Calu3 (cell line): Measurements from ENCODE around the gene WDR74. TPM values are rescaled to one million over a fixed set of nuclear protein-coding genes. Genes with fewer than 3 reads are reported as not detected.
A peak's percentile ranks its signal among the peaks of the same experiment; 100 is the strongest.
"Not testable (repeated sequence)": the region's sequence is repeated elsewhere in the genome, so short reads cannot be mapped to it uniquely, and the experiment has no call there.

Experiments used
- BruUV-seq: library from RNA; stranded (reverse); fragments of 400-500 nt; replicated peaks from 2 replicates; lab custom pipeline; 2021; lab: Mats Ljungman, UMichigan
- CTCF ChIA-PET: fragments of 300-600 bp; sonication (Branson Sonifier 250); formaldehyde crosslinking; loops from one replicate; lab custom pipeline; 2022; ENCODE audit warnings: antibody characterized with exemption; lab: Charles Lee
- DNase-seq: peaks from one replicate; pipeline ENCODE4 v3.0.0; 2022
- H3K27ac Mint-ChIP-seq: one replicate; pipeline ENCODE4 v1.8.0; 2022; ENCODE audit warnings: mixed read lengths; ENCODE audit not compliant: unreplicated experiment
- H3K27me3 Mint-ChIP-seq: one replicate; pipeline ENCODE4 v1.8.0; 2022; ENCODE audit warnings: mixed read lengths; ENCODE audit not compliant: unreplicated experiment
- H3K36me3 Mint-ChIP-seq: one replicate; pipeline ENCODE4 v1.8.0; 2022; ENCODE audit warnings: mild to moderate bottlenecking, moderate library complexity, mixed read lengths; ENCODE audit not compliant: insufficient read depth, unreplicated experiment
- H3K4me1 Mint-ChIP-seq: one replicate; pipeline ENCODE4 v1.8.0; 2022; ENCODE audit warnings: mild to moderate bottlenecking, low read depth, mixed read lengths; ENCODE audit not compliant: unreplicated experiment
- H3K4me3 Mint-ChIP-seq: one replicate; pipeline ENCODE4 v1.8.0; 2022; ENCODE audit warnings: mild to moderate bottlenecking, low read depth, moderate library complexity, mixed read lengths; ENCODE audit not compliant: unreplicated experiment
- H3K9me3 Mint-ChIP-seq: one replicate; pipeline ENCODE4 v1.8.0; 2022; ENCODE audit warnings: low read depth, mixed read lengths; ENCODE audit not compliant: unreplicated experiment
- intact Hi-C: fragments of 100-400 bp; cut with micrococcal nuclease; formaldehyde crosslinking; loops from one replicate; pipeline ENCODE4 v1.10.0; 2022; ENCODE audit not compliant: unreplicated experiment
- total RNA-seq: library from RNA; stranded (reverse); gene quantifications from 2 replicates; pipeline ENCODE4 v1.2.3, GENCODE V29; 2022
- TF ChIP-seq, protein P1 (sequence below): fragments of 200-600 bp; IDR thresholded peaks from one replicate; pipeline ENCODE4 v1.8.0; 2022; ENCODE audit warnings: antibody characterized with exemption; ENCODE audit not compliant: unreplicated experiment

WDR74 gene
- total RNA-seq, 1 experiment from 2014 or later: 87.7 TPM

DNA sequence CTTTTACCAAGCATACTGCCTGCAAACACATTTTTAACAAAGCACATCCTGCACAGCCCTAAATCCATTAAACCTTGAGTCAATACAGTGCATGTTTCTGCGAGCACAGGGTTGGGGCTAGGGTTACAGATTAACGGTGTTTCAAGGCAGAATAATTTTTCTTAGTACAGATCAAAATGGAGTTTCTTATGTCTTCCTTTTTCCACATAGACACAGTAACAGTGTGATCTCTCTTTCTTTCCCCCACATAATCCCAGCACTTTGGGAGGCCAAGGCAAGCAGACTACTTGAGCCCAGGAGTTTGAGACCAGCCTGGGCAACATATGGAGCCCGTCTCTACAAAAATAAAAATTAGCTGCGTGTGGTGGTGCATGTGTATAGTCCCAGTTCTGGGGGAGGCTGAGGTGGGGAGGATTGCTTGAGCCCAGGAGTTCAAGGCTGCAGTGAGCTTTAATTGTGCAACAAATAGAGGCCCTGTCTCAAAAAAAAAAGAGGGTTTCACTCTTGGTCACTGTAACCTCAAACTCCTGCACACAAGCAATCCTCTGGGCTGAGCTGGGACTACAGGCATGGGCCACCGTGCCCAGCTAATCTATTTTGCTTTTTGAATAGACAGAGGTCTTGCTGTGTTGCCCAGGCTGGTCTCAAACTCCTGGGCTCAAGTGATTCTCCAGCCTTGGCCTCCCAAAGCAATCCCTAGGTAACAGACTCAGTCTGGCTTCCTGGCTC lies 21.6 kb upstream of the WDR74 start:
- BruUV-seq: no TSS peak
- TF ChIP-seq, protein P1, sequence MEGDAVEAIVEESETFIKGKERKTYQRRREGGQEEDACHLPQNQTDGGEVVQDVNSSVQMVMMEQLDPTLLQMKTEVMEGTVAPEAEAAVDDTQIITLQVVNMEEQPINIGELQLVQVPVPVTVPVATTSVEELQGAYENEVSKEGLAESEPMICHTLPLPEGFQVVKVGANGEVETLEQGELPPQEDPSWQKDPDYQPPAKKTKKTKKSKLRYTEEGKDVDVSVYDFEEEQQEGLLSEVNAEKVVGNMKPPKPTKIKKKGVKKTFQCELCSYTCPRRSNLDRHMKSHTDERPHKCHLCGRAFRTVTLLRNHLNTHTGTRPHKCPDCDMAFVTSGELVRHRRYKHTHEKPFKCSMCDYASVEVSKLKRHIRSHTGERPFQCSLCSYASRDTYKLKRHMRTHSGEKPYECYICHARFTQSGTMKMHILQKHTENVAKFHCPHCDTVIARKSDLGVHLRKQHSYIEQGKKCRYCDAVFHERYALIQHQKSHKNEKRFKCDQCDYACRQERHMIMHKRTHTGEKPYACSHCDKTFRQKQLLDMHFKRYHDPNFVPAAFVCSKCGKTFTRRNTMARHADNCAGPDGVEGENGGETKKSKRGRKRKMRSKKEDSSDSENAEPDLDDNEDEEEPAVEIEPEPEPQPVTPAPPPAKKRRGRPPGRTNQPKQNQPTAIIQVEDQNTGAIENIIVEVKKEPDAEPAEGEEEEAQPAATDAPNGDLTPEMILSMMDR: no peak
- Mint-ChIP-seq H3K9me3 (no peaks in the 10 kb centered on the region), H3K36me3 (peaks cover 40% of the 10 kb centered on the region), H3K4me3 (no peak overlapping the region), H3K27me3 (no peaks in the 10 kb centered on the region), H3K27ac (peak overlapping the region; percentile 12), H3K4me1 (peaks cover 30% of the 10 kb centered on the region)
- DNase-seq: no peak
- intact Hi-C loops: no loop called here
- CTCF ChIA-PET: interaction anchor here (0.6 to 0.9 kb wide), 4 partner anchors 8 to 119 kb away, joined by 3 to 5 read pairs (median 4); no protein-coding TSS in a partner anchor

DNA sequence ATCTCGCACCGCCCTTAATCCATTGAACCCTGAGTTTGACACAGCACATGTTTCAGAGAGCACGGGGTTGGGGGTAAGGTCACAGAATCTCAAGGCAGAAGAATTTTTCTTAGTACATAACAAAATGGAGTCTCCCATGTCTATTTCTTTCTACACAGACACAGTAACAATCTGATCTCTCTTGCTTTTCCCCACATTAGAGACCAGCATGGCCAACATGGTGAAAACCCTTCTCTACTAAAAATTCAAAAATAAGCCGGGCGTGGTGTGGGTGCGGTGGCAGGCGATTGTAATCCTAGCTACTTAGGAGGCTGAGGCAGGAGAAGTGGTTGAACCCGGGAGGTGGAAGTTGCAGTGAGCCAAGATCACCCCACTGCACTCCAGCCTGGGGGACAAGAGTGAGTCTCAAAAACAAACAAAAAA lies 19.9 kb upstream of the WDR74 start:
- H3K4me3 Mint-ChIP-seq, DNase-seq, H3K9me3 Mint-ChIP-seq, BruUV-seq, H3K27me3 Mint-ChIP-seq, intact Hi-C loops, CTCF ChIA-PET, H3K27ac Mint-ChIP-seq: not testable (repeated sequence)
- peaks cover 52% of the 10 kb centered on the region for H3K36me3 Mint-ChIP-seq
- H3K4me1 Mint-ChIP-seq: peaks cover 23% of the 10 kb centered on the region

DNA sequence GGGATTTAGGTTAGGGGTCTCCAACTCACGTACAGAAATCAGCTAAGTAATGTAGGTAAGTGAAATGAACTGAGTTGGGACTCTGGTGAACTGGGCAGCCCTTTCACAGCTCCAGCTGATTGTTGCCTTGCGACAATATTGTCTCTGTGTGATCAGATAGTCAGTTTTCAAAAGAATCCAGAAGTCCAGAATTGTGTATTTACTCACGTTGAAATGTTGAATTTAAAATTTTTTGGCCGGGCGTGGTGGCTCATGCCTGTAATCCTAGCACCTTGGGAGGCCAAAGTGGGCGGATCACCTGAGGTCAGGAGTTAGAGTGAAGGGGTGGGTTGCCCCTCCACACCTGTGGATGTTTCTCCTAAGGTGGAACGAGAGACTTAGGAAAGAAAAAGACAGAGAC lies 18.8 kb upstream of the WDR74 start:
- no TSS peak for BruUV-seq
- TF ChIP-seq, protein P1: no peak
- H3K36me3 Mint-ChIP-seq: peaks cover 63% of the 10 kb centered on the region
- H3K4me3 Mint-ChIP-seq: peak overlapping the region; percentile 61
- intact Hi-C loops: no loop called here
- no peaks in the 10 kb centered on the region for H3K9me3 Mint-ChIP-seq
- DNase-seq: no peak
- H3K27ac Mint-ChIP-seq: peak overlapping the region; percentile 21
- no peaks in the 10 kb centered on the region for H3K27me3 Mint-ChIP-seq
- peaks cover 33% of the 10 kb centered on the region for H3K4me1 Mint-ChIP-seq
- CTCF ChIA-PET: interaction anchor here (1.0 kb wide), 1 partner anchor 72 kb away, joined by 3 read pairs; no protein-coding TSS in a partner anchor

DNA sequence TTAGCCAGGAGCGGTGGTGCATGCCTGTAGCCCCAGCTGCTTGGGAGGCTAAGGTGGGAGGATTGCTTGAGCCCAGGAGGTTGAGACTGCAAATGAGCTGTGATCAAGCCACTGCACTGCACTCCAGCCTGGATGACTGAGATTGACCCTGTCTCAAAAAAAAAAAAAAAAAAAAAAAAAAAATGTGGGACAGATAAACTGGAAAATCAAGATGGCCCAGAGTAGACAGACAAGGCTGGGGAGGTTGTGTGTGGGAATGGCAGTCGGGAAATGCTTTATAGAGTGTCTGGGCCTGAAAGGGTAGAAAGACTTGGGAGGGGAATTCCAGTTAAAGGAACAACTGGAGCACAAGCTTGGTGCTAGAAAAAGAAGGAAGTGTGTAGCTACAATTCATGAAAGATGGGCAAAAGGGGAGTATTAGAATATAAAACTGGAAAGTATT lies 18.2 kb upstream of the WDR74 start:
- TF ChIP-seq, protein P1: no peak
- H3K36me3 Mint-ChIP-seq: peaks cover 65% of the 10 kb centered on the region
- H3K4me3 Mint-ChIP-seq: peak overlapping the region; percentile 61
- CTCF ChIA-PET: interaction anchor here (1.0 to 1.2 kb wide), 2 partner anchors 27 to 71 kb away, joined by 3 read pairs; no protein-coding TSS in a partner anchor
- BruUV-seq: no TSS peak
- peak overlapping the region; percentile 98 for H3K27ac Mint-ChIP-seq
- no peaks in the 10 kb centered on the region for H3K9me3 Mint-ChIP-seq
- intact Hi-C loops: no loop called here
- no peaks in the 10 kb centered on the region for H3K27me3 Mint-ChIP-seq
- DNase-seq: no peak
- H3K4me1 Mint-ChIP-seq: peaks cover 37% of the 10 kb centered on the region
